ENCODE results near the gene SYNGR4.
"Not testable (repeated sequence)": the region's sequence is repeated elsewhere in the genome, so short reads cannot be mapped to it uniquely, and the experiment has no call there.

Gene SYNGR4

DNA sequence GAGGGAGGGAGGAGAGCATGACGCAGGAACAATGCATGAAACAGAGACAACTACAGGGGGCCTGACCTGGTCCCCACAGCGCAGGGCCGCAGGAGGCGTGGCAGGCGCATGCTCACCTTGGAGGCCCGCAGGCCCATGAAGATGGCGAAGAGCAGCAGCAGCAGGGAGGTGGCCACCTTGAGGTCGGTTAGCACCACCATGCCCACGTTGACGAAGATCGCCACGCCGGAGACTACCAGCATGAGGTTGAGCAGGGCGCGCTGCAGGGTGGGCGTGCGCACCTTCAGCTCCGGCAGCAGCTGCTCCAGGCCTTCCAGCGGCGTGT lies 21.8 kb upstream of the SYNGR4 start:
- DNase-seq: no peak

DNA sequence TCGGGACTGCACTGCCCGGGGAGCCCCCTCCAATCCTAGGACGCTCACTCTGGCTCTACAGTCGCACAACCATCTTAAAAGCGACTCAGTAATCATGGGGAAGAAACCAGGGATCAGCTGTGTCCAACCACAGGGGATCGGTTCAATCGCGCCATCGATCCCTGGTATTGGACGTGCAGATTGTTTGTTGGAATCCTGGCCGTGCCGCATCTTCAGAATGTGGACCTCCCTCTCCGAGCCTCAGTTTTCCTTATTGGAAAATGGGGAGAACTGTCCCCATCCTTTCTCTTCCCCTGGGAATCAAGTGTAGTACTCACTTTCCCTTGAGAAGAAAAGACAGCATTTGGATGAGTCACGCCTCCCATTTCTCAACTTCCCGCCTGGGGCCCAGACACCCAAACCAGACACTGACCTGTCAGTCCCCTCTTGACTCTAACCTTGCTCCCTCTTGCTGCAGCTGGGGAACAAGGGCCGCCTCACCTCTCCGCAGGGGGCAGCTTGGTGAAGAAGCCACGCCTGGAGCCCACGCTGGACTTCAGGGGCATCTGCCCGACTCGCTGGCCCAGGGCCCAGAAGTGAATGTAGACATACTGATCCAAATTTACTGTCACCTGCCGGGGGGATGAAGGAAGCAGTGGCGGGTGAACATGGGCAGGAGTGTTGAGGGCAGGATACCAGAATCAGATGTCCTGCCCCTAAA lies 21.2 kb upstream of the SYNGR4 start:
- DNase-seq: no peak

DNA sequence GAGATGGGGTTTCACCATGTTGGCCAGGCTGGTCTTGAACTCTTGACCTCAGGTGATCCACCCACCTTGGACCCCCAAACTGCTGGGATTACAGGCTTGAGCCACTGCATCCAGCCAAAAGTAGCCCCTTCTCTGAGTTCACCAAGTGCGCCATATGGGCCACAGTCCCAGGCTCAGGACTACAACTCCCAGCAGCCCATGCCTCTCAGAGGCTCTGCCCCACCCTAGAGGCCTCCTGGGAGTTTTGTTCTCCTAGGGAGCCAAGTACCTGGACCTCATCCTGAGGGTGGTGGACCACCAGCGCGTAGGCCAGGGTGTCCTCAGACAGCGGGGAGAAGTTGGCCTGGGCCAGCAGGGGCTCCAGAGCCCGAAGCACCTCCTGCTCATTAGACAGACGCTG lies 19.3 kb upstream of the SYNGR4 start:
- no peak for DNase-seq

DNA sequence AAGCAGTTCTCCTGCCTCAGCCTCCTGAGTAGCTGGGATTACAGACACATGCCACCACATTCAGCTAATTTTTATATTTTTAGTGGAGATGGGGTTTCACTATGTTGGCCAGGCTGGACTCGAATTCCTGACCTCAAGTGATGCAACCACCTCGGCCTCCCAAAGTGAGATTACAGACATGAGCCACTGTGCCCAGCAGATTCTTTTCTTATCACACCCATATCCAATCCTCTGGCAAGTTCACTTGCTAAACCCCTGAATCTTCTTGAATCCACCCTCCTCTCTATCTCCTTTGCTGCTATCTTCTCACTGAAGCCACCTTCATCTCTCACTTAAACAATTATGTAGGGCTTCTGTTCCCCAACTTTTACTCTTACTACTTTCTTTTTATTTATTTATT lies 18.0 kb upstream of the SYNGR4 start:
- DNase-seq: no peak

DNA sequence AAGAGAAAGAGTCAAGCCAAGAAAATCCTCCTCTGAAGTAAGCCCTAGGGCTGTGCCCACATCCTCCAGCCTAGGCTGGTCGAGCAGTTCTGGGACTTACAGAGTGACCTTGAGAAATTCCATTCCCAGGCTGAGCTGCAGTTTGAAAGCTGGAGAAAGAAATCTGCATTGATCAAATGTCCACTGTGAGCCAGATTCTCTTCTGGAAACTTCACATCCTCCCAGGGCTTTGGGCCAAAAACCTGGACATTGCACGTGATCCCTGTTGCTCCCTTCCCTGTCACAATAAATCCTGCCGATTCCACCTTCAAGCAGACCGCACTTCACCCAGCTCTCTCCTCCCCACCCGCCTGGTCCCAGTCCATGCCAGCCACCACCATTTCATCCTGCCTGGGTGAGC lies 16.1 kb upstream of the SYNGR4 start:
- no peak for DNase-seq

DNA sequence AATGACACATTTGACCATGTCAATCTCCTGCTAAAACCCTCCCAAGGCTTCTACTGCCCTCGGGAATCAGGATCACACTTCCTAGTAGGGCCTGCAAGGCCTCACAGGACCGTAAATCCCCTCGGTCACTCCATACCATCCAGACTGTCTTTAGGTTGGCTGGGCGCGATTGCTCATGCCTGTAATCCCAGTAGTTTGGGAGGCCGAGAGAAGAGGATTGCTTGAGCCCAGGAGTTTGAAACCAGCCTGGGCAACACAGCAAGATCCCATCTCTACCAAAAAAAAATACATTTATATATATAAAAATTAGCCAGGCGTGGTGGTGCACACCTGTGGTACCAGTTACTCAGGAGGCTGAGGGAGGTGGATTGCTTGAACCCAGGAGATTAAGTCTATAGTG lies 15.4 kb upstream of the SYNGR4 start:
- DNase-seq: no peak

DNA sequence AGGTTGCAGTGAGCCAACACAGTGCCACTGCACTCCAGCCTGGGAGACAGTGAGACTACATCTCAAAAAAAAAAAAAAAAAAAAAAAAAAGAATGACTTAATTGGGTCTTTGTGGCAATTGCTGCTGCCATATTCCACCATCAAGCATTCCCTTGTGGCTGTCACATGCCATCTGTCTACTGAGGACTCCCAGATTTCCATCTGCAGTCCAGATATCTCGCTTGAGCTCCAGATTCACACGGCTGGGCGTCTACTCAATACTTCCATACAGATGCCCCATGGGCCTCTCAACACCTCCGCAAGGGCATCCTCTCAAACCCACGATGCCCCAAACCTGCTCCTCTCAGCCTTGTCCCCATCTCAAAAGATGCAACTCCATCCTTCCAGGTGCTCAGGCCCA lies 13.3 kb upstream of the SYNGR4 start:
- no peak for DNase-seq

DNA sequence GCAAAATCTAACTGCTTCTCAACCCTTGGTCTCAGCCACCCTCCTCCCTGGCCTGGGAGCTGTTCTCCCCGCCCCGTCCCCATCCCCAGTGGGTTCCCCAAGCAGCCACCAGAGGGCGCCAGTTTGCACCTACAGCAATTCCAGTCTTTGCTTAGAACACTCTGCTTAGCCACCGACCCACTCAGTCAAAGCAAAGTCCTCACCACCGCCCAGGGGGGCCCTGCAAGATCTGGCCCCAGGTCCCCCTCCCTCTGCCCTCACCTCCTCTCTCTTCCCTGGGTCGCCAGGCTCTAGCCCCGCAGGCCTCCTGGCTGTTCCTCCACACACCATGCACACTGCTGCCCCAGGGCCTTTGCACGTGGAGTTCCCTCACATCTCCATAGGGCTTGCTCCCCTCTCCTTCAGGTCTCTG lies 12.8 kb upstream of the SYNGR4 start:
- no peak for DNase-seq

DNA sequence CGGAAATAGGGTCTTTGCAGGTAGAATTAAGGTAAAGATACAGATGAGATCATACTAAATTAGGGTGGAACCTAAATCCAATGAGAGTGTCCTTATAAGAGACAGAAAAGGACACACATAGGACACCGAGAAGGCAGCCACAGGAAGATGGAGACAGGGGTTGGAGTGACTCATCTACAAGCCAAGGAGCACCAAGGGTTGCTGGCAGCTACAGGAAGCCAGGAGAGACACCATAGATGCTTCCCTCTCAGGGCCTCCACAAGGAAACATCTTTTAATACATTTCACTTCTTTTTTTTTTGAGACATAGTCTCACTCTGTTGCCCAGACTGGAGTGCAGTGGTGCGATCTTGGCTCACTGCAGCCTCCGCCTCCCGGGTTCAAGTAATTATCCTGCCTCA lies 10.5 kb upstream of the SYNGR4 start:
- DNase-seq: no peak

DNA sequence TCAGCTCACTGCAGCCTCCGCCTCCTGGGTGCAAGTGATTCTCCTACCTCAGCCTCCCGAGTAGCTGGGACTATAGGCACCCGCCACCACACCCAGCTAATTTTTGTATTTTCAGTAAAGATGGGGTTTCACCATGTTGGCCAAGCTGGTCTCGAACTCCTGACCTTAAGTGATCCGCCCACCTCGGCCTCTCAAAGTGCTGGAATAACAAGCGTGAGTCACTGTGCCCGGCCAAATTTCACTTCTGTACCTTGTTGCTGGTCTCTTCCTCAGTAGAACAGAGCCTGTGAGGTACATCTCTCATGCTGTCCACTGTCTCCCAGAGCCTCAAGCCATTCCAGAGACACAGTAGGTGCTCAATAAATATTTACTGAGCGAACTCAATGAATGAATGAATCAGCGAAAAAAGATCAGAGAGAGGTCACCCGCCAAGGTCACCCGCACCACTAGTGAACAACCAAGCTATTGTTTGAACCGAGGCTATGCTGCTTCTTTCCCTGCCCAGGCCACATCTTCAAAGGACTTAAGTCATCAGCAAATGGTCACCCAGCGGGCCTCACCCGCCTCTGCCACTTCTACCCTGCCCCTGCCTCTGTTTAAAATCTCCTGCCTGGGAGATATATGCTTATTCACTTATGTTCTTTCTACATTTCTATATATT lies 9.7 kb upstream of the SYNGR4 start:
- no peak for DNase-seq

DNA sequence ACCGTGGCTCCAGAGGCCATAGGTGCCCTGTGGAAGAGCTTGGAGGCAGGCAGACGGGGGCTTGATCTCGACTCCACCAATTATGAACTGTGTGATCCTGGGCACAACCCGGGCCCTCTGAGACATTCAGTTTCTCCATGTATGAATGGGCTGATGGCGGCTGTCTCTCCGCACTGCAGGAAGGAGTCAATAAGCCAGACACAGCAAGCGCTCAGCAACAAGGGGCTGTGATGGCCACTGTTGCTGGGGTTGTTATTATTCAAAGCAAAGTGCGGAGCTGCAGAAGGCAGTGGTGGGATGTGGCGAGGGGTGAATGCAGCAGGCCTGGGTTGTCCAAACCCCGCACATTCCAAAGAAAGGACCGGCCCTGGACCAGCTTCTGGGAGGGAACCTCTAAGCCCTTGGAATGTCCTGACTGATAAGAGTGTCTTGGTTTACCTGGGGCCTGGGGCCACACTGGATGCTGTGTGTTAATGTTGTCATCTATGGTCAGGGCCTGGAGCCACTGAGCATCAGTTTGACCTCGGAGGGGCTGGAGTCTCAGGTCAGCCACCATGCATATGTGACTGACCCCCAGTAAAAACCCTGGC lies 8.7 kb upstream of the SYNGR4 start:
- DNase-seq: no peak

DNA sequence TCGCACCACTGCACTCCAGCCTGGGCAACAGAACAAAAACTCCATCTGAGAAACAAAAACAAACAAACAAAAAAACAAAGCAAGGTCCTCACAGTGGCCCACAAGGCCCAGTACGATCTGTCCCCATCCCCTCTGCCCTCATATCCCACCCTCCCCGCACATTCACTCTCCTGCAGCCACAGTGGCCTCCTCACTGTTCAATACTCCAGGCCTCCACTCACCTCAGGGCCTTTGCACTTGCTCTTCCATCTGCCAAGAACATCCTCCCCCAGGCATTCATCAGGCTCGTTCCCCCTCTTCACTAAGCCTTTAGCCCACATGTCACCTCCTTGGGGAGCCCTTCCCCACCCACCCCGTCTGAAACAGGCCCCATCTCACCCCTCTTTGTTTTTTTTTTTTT lies 5.0 kb upstream of the SYNGR4 start:
- no peak for DNase-seq

DNA sequence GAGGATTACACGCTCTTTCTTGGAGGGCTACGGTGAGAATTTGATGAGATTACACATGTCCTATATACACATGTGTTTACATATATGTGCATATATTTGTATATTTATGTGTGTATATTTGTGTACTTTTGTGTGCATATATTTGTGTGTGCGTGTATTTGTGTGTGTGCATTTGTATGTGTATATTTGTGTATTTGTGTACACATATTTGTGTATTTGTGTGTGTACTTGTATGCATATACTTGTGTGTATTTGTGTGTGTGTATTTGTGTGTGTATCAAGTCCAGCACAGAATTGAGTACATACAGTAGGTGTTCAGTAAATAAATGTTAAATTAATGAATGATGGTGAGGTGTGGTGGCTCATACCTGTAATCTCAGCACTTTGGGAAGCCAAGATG lies 2.3 kb upstream of the SYNGR4 start:
- no peak for DNase-seq

DNA sequence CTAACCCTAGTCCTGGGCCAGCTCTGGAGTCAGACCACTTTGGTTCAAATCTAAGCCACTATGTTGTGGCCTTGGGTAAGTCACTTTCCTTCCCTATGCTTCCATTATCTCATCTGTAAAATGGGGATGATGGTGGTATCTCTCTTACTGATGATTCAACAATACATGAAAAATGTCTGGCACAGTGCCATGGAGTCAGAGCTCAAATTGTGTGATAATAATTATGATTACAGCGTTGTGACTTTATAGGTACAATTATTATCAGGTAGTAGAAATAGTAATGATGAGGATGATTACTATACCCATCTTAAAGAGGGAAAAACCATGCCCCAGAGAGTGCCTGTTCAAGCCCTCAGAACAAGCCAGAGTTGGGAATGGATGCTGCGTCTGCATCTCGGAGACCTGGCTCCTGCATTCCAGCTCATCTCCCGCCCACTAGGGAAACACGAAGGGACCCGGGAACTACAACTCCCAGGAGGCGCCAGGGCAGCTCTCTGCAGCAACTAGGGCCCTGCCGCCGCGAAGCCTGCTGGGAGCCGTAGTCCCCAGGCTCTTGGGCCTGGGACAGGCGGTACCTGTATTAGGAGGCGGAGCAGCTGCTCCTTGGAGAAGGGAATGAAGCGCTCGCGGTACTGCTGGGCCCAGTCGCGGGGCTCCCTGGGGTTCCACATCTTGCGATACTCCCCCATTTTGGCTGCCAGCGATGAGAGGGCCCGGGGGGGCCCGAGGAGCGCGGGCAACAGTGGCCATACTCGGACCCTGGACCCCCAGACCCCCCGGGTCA lies 1.3 kb upstream of the SYNGR4 start:
- peak; percentile 89 to 93 for DNase-seq

DNA sequence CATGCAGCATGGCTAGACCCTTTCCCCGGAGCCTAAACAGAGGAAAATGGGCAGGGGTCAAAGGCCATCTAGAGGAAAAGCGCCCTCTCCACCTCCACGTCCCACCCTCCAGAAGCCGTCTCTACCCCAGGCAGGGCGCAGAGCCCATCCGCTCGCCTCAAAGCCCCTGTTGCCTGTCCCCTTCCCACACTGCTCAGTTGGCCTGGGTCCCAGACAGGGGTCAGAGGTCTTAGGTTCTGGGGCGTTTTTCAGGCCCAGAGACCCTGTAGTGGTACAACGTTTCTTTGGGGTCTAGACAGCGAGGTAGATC lies 712 bp upstream of the SYNGR4 start:
- DNase-seq: no peak

DNA sequence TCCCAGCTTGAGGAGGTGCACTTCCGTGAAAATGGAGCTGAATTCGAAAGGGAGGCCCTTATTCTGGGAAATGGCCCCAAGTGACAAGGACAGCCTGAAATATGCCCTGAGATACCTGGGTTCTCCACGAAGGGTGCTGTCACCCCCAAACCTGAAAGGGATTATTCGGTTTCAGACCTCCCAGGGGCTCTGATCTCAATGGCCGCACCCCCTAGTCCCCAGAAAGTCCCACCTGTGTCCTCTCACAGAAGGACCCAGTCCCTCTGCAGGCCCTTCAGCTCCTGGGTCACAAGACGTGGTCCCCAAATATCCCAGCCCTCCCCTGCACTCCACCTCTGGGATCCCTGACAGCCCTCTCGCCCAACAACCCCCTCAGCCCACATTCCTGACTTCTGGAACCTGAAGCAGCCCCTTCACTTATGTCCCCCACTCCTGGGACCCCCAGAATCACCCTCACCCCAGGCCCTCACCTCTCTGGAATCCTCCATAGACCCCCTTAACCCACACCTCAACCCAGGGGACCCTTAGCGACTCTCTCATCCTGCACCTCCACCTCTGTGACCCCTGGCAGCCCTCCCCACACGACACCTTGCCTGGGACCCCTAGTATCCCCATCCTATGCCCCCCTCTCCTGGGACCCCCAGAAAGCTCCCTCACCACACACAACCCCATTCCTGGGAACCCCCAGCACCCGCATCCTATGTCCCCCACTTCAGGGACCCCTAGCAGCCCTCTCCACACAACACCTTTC lies 606 bp downstream of the SYNGR4 start:
- no peak for DNase-seq

DNA sequence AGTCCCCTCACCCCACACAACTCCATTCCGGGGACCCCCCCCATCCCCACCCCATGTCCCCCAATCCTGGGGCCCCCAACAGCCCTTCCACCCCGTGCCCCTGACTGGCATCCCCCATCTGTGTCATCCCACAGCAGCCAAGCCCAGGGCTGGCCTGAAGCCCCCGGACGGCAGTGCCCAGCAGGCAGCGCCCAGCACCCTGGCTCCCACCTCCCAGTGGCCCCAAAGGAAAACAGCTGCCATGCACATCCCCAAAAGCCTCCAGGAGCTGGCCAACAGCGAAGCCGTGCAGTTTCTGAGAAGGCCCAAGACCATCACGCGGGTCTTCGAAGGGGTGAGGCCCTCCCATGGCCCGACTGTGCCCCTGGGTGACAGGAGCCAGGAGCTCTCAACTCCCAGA lies 1.4 kb downstream of the SYNGR4 start:
- DNase-seq: no peak

DNA sequence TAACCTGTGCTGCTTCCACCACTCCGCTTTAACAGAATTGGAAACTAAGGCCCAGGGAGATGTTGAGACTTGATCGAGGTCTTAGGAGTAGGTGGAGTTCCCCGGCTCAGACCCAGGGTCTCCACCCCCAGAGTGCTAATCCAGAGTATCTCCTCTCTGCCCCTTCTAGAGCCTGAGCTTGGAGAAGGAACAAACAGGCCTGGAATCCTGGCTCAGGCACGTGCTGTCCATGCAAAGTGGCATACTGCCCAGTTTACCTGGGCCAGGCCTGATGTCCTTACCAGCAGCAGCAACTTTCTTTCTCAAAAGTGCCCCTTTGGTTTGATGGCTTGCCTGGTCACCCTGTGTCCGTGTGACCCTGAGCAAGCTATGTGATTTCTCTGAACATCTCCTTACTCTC lies 3.7 kb downstream of the SYNGR4 start:
- no peak for DNase-seq

DNA sequence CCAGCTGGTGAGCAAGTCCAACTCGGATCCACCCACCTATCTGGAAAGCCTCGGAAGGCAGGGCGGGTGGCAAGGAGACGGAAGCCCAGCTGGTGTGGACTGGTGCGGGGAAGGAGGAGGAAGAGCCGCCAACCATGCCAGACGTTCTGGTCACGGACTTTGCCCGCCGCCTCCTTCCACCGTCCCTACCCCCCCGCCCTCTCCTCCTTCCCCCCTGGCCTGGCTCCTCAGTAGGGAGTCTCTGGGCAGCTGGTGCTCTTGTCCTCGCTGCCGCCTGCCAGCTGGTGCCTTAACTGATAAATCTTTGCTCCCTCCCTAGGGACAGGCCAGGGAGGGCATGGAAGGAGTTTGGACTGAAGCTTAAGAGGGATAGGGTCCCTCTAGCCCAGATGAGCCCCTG lies 4.8 kb downstream of the SYNGR4 start:
- no peak for DNase-seq

DNA sequence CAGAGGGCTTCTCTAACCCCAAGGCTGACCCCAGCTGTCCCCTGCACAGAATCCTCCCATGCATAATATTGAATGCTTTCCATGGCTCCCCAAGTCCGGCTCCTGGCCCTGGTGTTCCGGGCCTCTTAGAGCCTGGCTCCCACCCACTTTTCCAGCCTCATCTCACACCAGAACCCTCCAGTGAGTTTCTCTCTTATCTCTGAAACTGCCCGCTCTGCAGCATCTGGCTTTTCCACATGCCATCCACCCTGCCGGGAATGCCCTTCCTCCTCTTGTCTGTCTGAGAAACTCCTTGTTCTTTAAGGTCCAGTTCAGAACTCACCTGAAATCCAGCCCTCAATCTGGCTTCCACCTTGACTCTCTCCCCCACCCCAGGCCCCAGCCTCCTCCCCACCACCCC lies 6.8 kb downstream of the SYNGR4 start:
- DNase-seq: no peak

DNA sequence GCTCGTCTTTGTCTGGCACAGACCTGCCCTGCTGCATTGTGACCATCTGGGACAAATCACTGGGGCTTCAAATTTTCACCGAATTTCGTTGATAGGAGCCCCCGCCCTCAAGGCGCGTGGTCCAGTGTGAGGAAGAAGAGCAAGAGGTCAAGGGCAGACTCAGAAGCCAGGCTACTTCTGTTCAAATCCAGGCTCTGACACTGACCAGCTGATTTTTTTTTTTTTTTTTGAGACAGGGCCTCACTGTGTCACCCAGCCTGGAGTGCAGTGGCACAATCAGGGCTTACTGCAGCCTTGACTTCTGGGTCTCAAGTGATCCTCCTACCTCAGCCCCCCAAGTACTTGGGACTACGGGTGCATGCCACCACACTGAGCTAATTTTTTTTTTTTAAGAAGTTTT lies 7.2 kb downstream of the SYNGR4 start:
- no peak for DNase-seq

DNA sequence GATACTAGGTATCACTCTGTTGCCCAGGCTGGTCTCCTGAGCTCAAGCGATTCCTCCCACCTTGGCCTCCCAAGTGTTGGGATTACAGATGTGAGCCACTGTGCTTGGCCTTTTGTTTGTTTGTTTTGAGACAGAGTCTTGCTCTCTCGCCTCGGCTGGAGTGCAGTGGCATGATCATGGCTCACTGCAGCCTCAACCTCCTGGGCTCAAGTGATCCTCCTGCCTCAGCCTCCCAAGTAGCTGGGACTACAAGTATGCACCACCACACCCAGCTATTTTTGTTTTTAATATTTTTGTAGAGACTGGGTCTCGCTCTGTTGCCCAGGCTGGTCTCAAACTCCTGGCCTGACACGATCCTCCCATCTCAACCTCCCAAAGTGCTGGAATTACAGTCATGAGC lies 7.6 kb downstream of the SYNGR4 start:
- DNase-seq: not testable (repeated sequence)

DNA sequence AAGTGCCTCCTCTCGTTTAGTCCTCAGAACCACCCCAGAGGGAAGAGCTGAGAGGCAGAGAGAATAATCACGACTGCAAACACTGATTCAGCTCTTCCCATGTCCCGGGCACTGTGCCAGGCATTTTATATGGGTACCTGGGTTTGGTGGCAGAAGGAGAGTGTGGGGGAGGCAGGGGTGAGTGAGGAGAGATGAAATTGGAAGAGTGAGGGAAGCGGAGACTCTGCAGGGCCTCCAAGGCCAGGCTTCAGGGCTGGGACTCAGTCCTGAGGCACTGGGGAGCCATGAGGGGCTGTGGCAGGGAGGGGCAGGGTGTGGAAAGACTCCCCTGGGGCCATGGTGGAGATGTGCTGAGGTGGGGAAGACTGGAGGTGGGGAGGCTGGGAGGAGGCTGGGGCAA lies 8.7 kb downstream of the SYNGR4 start:
- no peak for DNase-seq

DNA sequence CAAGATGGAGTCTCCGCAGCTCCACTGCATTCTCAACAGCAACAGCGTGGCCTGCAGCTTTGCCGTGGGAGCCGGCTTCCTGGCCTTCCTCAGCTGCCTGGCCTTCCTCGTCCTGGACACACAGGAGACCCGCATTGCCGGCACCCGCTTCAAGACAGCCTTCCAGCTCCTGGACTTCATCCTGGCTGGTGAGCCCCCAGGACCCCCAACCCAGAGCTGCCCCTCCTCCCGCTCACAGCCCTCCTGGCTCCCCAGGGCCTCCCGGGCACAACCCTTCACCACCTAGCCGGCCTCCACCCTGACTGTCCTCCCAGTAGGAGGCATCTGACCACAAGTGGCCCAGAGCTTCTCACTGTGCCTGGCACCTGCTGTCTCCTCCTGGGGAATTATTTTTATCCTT lies 9.4 kb downstream of the SYNGR4 start:
- no peak for DNase-seq
